ENCODE measurements around the gene PAX2. TPM values are rescaled to one million over a fixed set of nuclear protein-coding genes. Genes with fewer than 3 reads are reported as not detected.

Gene PAX2
- total RNA-seq, 1 experiment from 2014 or later = not detected

DNA sequence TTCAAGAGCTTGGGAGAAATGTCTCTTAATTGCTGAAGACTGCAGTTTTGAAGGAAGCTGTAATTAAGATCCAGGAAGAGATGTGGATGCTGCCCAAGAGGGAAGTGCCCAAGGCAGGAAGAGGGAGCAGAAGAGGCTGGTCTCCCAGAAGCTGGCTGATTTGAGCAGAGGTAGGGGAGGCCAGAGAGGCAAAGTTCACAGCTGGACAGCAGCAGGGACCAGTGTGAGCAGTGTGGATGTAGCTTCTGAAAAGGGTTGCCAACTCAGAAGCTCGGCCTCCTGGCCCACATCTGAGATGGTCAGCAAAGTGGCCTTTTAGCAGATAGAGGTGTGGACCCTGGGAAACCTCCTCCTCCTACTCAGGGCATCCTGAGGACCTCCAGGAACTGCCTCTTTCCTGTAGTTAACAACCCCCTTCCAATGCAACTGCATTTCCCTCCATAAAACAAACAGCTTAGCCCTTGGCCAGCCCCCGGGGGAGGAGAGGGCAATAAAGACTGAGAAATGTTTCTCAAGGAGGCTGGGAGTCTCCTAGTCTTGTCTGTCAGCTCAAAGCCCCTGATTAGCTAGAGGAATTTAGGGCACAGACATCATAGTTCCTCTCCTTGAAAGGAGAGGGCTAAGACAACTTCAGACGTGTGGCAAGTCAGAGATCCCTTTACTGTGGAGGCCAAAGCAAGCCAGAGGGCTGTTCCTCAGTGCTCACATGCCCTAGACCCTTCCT, 69.5 kb downstream of the PAX2 start:
- intact Hi-C loops (cut with micrococcal nuclease; ENCODE audit: unreplicated experiment) = no loop called here
- no peaks in the 10 kb centered on the region for H3K9me3 ChIP-seq (ENCODE audit: low read depth, low read length, poor library complexity, severe bottlenecking)
- no peak for DNase-seq (ENCODE audit: low spot score)
- H3K4me1 ChIP-seq (ENCODE audit: insufficient read depth, low read length, poor library complexity, severe bottlenecking) = no peaks in the 10 kb centered on the region
- no peak for TF ChIP-seq EZH2 (IDR thresholded peaks at IDR 0.05; ENCODE audit: borderline replicate concordance, low read depth, low read length, poor library complexity, severe bottlenecking)
- TF ChIP-seq, protein P1, sequence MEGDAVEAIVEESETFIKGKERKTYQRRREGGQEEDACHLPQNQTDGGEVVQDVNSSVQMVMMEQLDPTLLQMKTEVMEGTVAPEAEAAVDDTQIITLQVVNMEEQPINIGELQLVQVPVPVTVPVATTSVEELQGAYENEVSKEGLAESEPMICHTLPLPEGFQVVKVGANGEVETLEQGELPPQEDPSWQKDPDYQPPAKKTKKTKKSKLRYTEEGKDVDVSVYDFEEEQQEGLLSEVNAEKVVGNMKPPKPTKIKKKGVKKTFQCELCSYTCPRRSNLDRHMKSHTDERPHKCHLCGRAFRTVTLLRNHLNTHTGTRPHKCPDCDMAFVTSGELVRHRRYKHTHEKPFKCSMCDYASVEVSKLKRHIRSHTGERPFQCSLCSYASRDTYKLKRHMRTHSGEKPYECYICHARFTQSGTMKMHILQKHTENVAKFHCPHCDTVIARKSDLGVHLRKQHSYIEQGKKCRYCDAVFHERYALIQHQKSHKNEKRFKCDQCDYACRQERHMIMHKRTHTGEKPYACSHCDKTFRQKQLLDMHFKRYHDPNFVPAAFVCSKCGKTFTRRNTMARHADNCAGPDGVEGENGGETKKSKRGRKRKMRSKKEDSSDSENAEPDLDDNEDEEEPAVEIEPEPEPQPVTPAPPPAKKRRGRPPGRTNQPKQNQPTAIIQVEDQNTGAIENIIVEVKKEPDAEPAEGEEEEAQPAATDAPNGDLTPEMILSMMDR (conservative IDR thresholded peaks at IDR 0.05; ENCODE audit: low read depth, low read length) = no peak
- no peaks in the 10 kb centered on the region for H3K36me3 ChIP-seq (ENCODE audit: insufficient read depth, low read length, poor library complexity, severe bottlenecking)
- peaks cover 78% of the 10 kb centered on the region for H3K27me3 ChIP-seq (replicated peaks; ENCODE audit: insufficient read depth, low read depth, low read length, poor library complexity)
- H3K27ac ChIP-seq (ENCODE audit: low read depth, low read length, poor library complexity, severe bottlenecking) = no peak overlapping the region
- CTCF ChIA-PET = interaction anchor here (0.7 kb wide), 1 partner anchor 200 kb away, joined by 4 read pairs; no protein-coding TSS in a partner anchor
- POLR2A ChIA-PET (ENCODE audit: low non-redundant PET) = no interaction called here
- no peak overlapping the region for H3K4me3 ChIP-seq (ENCODE audit: low read depth, low read length, poor library complexity, severe bottlenecking)
- no TSS peak for BruUV-seq (replicated peaks)

DNA sequence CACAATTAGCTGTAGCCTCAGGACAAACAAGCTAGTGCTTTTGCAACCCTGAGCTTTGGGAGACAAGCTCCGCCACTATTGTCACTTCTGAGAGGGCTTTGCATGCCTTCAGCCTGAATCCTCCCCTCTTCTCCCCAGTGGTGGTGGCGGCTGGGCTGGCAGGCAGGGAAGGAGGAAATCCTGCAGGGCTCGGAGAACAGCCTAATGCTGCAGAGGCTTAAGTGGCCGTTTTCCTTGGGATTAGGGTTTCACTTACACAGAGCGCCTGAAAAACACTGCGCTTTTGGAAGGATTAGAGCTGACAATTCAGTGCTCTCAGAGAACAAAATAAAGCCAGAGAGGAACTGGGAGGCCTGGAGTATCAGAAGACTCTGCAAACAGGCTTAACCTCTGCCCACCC, 71.3 kb downstream of the PAX2 start:
- H3K27me3 ChIP-seq (replicated peaks; ENCODE audit: insufficient read depth, low read depth, low read length, poor library complexity) = peaks cover 86% of the 10 kb centered on the region
- intact Hi-C loops (cut with micrococcal nuclease; ENCODE audit: unreplicated experiment) = no loop called here
- no peak for TF ChIP-seq EZH2 (IDR thresholded peaks at IDR 0.05; ENCODE audit: borderline replicate concordance, low read depth, low read length, poor library complexity, severe bottlenecking)
- TF ChIP-seq, protein P1 (conservative IDR thresholded peaks at IDR 0.05; ENCODE audit: low read depth, low read length) = no peak
- no peak overlapping the region for H3K27ac ChIP-seq (ENCODE audit: low read depth, low read length, poor library complexity, severe bottlenecking)
- no TSS peak for BruUV-seq (replicated peaks)
- no peaks in the 10 kb centered on the region for H3K9me3 ChIP-seq (ENCODE audit: low read depth, low read length, poor library complexity, severe bottlenecking)
- no peaks in the 10 kb centered on the region for H3K4me1 ChIP-seq (ENCODE audit: insufficient read depth, low read length, poor library complexity, severe bottlenecking)
- H3K36me3 ChIP-seq (ENCODE audit: insufficient read depth, low read length, poor library complexity, severe bottlenecking) = no peaks in the 10 kb centered on the region
- ChIA-PET CTCF (no interaction called here), POLR2A (ENCODE audit: low non-redundant PET) (no interaction called here)
- no peak for DNase-seq (ENCODE audit: low spot score)
- H3K4me3 ChIP-seq (ENCODE audit: low read depth, low read length, poor library complexity, severe bottlenecking) = no peak overlapping the region

DNA sequence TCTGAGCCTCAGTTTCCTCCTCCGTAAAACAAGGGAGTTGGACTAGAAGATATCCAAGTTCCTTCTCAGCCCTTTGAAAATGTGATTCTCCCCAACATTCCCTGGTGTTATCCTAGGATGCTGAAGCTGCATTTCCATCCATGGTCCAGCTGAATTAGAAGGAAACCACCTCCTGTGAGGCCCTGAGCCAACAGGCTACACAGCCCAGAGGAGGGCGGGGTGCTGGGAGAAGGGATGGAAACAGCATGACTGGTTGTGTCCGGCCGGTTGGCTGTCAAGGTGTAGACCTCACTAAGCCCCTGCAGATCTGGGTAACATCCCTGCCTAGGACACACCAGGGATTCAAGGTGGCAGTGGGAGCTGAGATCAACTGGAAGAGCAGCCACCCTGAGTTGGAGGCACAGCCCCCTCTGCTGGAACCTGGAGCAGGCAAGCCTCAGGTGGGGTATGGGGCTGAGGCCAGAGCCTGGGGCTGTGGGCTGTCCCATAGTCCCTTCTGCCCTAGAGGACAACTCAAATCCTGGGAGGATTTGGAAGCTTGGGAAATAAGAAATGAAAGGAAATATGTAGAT, 72.0 kb downstream of the PAX2 start:
- no peak for TF ChIP-seq EZH2 (IDR thresholded peaks at IDR 0.05; ENCODE audit: borderline replicate concordance, low read depth, low read length, poor library complexity, severe bottlenecking)
- TF ChIP-seq, protein P1 (conservative IDR thresholded peaks at IDR 0.05; ENCODE audit: low read depth, low read length) = peak; percentile 43
- Histone ChIP-seq H3K27ac (ENCODE audit: low read depth, low read length, poor library complexity, severe bottlenecking) (no peak overlapping the region), H3K27me3 (replicated peaks; ENCODE audit: insufficient read depth, low read depth, low read length, poor library complexity) (peaks cover 86% of the 10 kb centered on the region), H3K36me3 (ENCODE audit: insufficient read depth, low read length, poor library complexity, severe bottlenecking) (no peaks in the 10 kb centered on the region), H3K4me1 (ENCODE audit: insufficient read depth, low read length, poor library complexity, severe bottlenecking) (no peaks in the 10 kb centered on the region), H3K4me3 (ENCODE audit: low read depth, low read length, poor library complexity, severe bottlenecking) (no peak overlapping the region), H3K9me3 (ENCODE audit: low read depth, low read length, poor library complexity, severe bottlenecking) (no peaks in the 10 kb centered on the region)
- no peak for DNase-seq (ENCODE audit: low spot score)
- BruUV-seq (replicated peaks) = no TSS peak
- CTCF ChIA-PET = interaction anchor here (0.6 kb wide), 1 partner anchor 170 kb away, joined by 8 read pairs; no protein-coding TSS in a partner anchor
- POLR2A ChIA-PET (ENCODE audit: low non-redundant PET) = no interaction called here
- intact Hi-C loops (cut with micrococcal nuclease; ENCODE audit: unreplicated experiment) = no loop called here
